NCI-H345 (cell line): ENCODE data around the gene TRAF4.
"Not testable (repeated sequence)": the region's sequence is repeated elsewhere in the genome, so short reads cannot be mapped to it uniquely, and the experiment has no call there.

Experiments
- DNase-seq: peaks from one replicate; lab custom pipeline; 2025; lab: John Stamatoyannopoulos, UW

TRAF4 gene

DNA sequence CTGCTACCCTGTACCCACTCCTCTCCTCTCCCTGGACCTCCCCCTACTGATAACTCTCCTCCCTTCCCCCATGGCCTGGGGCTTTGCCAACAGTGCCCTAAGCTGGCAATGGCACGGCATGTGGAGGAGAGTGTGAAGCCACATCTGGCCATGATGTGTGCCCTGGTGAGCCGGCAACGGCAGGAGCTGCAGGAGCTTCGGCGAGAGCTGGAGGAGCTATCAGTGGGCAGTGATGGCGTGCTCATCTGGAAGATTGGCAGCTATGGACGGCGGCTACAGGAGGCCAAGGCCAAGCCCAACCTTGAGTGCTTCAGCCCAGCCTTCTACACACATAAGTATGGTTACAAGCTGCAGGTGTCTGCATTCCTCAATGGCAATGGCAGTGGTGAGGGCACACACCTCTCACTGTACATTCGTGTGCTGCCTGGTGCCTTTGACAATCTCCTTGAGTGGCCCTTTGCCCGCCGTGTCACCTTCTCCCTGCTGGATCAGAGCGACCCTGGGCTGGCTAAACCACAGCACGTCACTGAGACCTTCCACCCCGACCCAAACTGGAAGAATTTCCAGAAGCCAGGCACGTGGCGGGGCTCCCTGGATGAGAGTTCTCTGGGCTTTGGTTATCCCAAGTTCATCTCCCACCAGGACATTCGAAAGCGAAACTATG is 5.2 kb downstream of the TRAF4 start:
- DNase-seq, result no peak

DNA sequence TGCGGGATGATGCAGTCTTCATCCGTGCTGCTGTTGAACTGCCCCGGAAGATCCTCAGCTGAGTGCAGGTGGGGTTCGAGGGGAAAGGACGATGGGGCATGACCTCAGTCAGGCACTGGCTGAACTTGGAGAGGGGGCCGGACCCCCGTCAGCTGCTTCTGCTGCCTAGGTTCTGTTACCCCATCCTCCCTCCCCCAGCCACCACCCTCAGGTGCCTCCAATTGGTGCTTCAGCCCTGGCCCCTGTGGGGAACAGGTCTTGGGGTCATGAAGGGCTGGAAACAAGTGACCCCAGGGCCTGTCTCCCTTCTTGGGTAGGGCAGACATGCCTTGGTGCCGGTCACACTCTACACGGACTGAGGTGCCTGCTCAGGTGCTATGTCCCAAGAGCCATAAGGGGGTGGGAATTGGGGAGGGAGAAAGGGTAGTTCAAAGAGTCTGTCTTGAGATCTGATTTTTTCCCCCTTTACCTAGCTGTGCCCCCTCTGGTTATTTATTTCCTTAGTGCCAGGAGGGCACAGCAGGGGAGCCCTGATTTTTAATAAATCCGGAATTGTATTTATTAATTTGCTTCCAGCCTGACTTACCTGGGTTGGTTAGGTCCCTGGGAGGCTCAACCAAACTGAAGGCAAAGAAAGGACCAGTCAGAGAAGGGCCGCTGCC is 5.8 kb downstream of the TRAF4 start:
- no peak for DNase-seq

GRCh38 chr17:28750178-28751047 is 6.6 kb downstream of the TRAF4 start:
- DNase-seq, result peak; percentile 91

DNA sequence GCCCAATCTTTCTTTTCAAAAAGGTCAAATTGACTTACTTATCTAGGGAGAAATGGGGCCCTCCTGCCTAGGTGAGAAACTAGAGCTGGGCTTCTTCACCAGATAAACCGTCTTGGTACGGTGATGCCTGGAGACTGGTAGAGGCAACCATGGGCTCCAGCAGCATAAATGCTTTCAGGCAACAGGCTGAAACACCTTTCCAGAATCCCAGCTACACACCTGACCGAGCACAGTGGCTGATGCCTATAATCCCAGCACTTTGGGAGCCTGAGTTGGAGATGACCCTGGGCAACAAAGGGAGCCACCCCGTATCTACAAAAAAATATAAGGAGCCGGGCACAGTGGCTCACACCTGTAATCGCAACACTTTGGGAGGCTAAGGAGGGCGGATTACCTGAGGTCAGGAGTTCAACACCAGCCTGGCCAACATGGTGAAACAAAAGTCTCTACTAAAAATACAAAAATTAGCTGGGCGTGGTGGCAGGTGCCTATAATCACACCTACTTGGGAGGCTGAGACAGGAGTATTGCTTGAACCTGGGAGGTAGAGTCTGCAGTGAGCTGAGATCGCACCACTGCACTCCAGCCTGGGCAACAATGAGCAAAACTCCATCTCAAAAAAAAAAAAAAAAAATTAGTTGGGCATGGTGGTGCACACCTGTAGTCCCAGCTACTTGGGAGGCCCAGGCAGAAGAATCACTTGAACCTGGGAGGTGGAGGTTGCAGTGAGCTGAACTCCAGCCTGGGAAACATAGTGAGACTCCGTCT is 8.0 kb downstream of the TRAF4 start:
- DNase-seq, result no peak

- no peak for DNase-seq
These were observed 11.7 kb downstream of the TRAF4 start for GRCh38 chr17:28755486-28755885.

- no peak for DNase-seq
These were observed 12.4 kb downstream of the TRAF4 start for GRCh38 chr17:28756049-28756804.

DNA sequence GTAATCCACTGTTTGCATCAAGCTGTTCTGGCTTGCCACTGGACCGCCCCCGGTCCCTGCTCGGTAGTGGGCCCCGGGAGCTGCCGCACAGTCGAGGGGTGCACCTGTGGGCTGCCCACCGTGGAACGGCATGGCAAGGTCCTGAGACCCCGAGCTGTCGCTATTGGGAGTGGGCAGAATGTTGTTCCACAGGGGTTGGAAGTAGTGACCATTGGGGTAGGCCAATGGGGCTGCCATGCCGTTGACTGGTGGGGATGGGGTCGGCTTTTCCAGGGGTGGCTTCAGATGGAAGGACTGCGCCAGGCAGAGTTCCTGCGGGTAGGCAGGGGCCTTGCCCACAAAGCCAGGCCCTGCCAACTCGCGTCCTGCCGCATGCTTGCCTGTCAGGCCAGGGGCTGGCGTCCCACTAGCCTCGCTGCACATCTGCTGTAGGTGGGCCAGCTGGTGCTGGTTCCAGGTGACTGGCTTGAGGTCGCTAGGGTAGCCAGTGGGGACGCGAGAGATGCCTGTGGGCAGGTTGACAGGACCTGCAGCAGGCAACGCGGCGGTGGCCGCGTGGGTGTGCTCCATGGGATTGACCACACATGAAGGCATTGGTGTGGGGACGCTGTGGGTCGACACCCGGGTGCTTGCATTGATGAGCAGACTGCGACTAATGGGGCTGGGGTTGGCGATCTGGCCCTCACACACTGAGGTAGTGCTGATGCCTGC is 14.8 kb downstream of the TRAF4 start:
- no peak for DNase-seq

GRCh38 chr17:28759256-28759865 is 15.6 kb downstream of the TRAF4 start:
- DNase-seq, result no peak

DNA sequence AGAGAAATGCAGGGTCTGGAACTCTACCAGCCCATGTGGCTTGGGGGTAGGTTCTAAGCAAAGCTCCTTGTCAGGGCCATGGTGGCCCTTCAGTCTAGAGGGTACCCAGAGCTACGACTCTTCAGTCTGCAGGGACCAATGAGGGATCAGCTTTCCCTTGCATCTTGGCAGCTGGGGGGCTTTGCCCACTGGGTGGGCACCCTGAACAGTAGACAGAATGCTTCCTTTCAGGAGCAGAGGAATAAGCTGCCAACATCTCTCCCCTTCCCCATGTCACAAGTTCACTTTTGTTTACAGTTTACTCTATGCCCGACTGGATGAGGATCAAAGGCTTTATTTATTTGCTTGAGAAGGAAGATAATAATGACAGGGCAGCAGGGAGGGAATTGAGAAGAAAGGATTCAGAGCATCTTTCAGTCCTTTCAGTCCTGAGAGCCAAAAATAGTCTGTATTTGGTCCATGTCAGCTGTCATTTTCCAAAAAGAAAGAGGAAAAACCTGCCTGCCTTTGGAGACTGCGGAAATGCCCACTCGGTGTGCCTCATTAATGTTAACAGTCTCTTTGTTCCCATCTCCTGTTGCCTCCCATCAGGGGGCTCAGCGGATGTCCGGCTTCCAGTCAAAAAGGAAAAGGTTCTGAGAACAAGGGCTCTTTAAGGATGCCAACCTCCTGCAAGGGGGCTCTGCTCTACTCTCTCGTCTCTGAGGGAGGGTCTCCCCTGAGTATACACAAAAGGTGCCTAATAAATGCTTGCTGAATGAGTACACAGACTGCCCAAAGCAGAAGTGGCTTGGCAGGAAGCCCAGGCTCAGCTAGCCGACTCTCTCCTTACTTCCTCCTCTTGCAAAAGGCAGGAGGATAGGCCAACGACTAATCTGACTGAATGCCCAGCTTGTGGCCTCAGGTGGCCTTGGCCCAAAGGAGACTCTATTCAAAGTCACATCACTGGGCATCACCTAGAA is 17.1 kb downstream of the TRAF4 start:
- DNase-seq, result peak; percentile 74

DNA sequence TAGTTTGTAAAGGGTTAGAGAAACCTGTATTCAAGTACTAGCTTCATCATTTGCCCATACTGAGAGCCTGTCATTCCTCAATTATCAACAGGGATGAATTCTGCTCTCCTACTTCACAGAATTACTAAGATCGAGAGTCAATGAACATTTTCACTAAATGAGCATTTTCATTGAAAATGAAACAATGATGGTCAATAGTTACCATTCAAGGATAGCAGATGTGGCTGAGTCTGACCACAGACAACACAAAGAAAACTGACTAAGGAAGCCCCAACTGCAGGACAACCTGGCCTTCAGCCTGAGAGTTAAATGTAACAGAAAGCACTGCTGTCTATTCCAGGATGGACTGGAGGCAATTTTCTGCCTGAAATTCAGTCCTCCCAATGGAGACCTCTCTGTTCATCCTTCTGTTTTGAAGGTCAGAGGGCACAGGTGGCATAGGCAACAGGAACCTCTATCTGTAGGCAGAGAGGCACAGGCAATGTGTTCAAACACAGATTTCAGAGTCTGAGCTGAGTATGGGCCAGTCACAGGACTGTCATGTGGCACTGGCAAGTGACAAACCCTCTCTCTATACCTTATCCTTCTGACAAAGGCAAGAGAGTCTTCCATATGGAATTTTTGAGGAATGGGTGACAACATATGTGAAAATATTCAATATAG is 19.5 kb downstream of the TRAF4 start:
- no peak for DNase-seq

GRCh38 chr17:28763804-28764266 is 20.0 kb downstream of the TRAF4 start:
- peak; percentile 66 for DNase-seq

DNA sequence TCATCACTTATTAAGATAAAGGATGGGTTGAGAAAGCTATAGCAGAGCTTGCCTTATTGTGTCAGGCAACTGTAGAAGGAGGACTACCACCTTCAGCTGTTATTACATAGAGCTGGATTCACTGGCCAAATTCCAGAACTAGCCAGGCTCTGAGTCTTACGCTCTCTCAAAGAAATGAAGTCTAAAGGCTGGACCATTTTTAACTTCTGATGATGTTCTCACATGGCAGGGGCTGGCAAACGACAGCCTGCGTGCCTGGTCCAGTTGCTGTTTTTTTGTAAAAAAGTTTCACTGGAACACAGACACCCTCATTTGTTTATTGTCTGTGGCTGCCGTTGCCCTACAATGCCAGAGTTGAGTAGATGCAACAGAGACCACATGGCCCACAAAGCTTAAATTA is 21.2 kb downstream of the TRAF4 start:
- DNase-seq, result no peak

GRCh38 chr17:28773736-28774135 is 29.9 kb downstream of the TRAF4 start:
- DNase-seq, result no peak

DNA sequence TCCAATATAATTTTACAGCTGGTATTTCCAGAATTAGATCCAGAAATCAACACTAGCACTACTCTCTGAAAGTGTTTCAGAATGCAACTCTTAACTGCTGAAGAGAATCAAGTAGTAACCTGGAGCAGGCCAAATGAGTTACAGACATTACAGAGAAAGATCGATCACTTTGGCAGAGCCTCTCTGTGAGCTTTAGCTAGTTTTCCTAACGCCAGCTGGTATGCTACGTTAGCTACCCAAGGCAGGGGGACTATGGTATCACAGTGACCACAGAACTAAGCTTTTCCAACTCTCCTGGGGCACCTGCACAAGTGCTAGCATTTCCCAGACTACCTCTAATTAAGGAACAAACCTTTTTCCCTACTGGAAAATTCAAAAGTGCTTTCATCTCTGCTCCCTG is 30.4 kb downstream of the TRAF4 start:
- DNase-seq, result no peak

DNA sequence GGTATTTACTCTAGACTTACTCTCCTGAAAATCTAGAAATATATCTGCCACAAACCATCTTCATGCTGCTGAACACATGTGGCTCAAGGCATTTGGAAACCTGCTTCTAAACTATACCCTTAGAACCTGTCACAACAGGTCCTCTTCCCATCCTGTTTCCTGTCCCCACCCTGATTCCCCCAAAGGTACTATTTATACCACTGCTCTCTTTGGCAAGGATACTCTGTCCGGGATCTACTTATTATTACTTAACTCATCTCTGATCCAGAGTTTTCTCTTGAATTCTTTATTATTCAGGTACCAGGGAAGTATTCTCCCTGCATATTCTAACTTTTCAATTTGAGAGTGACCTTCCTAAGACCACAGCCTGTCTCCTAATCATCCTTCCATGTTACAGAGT is 33.4 kb downstream of the TRAF4 start:
- DNase-seq, result no peak

DNA sequence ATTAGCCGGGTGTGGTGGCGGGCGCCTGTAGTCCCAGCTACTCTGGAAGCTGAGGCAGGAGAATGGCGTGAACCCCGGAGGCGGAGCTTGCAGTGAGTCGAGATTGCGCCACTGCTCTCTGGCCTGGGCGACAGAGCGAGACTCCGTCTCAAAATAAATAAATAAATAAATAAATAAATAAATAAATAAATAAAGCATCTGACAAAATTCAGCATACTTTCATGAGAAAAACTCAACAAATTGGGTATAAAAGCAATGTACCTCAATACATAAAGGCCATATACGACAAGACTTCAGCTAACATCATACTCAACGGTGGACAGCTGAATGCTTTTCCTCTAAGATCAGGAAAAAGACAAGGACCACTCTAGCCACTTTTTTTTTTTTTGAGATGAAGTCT is 35.8 kb downstream of the TRAF4 start:
- DNase-seq, result not testable (repeated sequence)

DNA sequence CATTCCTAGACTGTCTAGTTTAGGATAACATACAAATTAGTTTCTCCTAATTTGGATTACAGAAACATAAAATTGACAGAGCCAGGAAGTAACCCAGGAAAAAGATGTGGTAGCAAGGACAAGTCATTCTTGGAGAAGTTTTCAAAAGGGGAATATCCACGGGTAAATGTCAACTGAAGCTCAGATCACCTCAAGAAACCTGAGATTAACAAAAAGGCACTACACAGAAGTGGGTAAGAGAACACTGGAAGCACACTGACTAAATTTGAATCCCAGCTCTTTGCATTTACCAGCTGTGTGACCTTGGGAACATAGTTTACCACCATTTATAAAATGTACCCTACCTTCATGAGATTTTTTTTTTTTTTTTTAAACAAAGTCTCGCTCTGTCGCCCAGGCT is 39.4 kb downstream of the TRAF4 start:
- DNase-seq, result no peak

DNA sequence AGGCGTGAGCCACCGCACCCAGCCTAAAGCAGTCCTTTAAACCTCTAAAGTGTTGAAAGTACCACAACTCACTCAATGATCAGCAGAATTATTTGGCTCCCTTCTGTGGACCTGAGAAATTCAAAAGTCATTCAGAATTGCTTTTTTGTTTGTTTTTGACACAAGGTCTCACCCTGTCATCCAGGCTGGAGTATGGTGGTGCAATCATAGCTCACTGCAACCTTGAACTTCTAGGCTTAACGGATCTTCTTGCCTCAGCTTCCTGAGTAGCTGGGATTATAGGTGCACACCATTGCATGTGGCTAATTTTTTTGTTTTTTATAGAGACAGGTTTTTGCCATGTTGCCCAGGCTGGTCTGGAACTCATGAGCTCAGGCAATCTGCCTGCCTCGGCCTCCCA is 44.3 kb downstream of the TRAF4 start:
- DNase-seq, result no peak
